GM13977 (cell line): ENCODE data around the gene PHF24.

Experiments
- DNase-seq: peaks from one replicate; pipeline ENCODE4 v3.0.0; 2012; ENCODE audit warnings: low spot score
- CTCF ChIP-seq: IDR thresholded peaks from 2 replicates; pipeline ENCODE4 v1.5.1; 2012; ENCODE audit warnings: mild to moderate bottlenecking, control low read depth; ENCODE audit not compliant: insufficient read depth; ENCODE audit errors: extremely low read depth, missing control alignments
- in situ Hi-C: fragments of 300-500 bp; cut with MboI; formaldehyde crosslinking; loops from one replicate; pipeline ENCODE4 v1.12.0; 2022; ENCODE audit warnings: low sequenced_read_pairs, low pct_unique_long_range_greater_than_20kb, mixed read lengths, inconsistent platforms; ENCODE audit not compliant: unreplicated experiment

The PHF24 gene

DNA sequence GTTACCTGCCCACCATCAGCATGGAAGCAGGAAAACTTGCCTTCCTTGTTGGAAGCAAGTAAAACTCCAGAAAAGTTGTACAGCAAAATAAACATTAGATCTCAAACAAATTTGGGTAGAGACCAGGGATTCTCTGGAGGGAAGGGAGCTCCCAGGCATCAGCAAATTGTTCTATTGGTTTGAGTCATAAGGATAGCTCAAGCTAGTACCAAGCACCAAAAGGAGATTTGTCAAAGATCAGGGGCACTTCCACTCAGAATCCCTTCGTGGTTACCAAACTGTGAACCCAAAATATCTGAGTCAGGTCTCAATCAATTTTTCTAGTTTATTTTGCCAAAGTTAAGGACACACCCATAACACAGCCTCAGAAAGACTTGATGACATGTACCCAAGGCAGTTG lies 69.3 kb downstream of the PHF24 start:
- TF ChIP-seq CTCF: no peak

GRCh38 chr9:35027860-35028259 lies 69.8 kb downstream of the PHF24 start:
- TF ChIP-seq CTCF: no peak
- no peak for DNase-seq
- in situ Hi-C loops: no loop called here

More for the DNA sequence above, 69.3 kb downstream of the PHF24 start:
- DNase-seq: no peak
- in situ Hi-C loops: no loop called here

DNA sequence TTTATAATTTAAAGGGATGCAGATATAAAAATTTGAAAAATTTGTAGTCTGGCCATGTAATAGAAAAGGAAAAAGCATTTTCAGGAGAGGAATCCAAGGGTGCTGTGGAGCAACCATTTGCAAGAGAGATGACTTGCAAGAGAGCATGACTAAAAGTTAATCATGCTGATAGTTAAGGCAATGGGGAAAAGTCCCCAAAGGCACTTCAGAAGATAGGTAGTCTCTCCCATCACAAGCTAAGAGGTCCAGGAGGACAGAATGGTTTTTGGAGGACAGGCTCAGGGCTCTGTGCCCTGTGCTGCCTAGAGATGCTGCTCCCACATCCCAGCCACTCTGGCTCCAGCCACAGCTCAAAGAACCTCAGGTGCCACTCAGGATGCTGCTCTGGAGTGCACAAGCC lies 70.3 kb downstream of the PHF24 start:
- no peak for DNase-seq

DNA sequence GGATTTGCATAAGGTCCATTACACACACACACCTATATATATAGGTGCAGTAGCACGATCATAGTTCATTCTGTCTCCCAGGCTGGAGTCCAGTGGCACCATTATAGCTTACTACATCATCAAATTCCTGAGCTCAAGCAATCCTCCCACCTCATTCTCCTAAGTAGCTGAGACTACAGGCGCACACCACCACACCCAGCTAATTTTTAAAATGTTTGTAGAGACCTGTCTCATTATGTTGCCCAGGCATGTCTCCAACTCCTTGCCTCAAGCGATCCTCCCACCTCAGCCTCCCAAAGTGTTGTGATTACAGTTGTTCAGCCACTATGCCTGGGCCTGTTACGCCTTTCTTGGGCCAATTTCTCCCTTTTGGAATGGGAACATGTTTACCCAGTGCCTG lies 71.2 kb downstream of the PHF24 start:
- in situ Hi-C loops: no loop called here
- no peak for DNase-seq
- no peak for TF ChIP-seq CTCF

More for the DNA sequence above, 70.3 kb downstream of the PHF24 start:
- TF ChIP-seq CTCF: no peak
- in situ Hi-C loops: no loop called here

DNA sequence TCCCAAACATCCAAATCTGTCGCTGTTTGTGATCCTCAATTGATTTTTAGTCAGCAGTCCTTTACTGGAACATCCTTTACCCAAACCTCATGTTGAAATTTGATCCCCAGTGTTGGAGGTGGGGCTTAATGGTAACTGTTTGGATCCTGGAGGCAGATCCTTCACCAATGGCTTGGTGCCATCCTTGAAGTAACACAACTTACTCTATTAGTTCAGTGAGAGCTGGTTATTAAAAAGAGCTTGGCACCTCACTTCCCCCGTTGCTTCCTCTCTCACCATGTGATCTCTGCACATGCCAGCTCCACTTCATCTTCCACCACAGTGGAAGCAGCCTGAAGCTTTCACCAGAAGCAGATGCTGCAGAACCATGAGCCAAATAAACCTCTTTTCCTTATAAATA lies 71.8 kb downstream of the PHF24 start:
- TF ChIP-seq CTCF: no peak
- no peak for DNase-seq
- in situ Hi-C loops: no loop called here
